ENCODE measurements around the gene SIGLEC11.

GRCh38 chr19:49968279-49968922 lies 7.4 kb upstream of the SIGLEC11 start:
- TF ChIP-seq POLR2AphosphoS5 (IDR thresholded peaks at IDR 0.05) (no peak), CTCF (IDR thresholded peaks at IDR 0.05) (no peak), EP300 (IDR thresholded peaks at IDR 0.05) (no peak)
